Dermis microvascular lymphatic vessel endothelial cell (primary cell): ENCODE results near the gene PDK3. TPM values are rescaled to one million over a fixed set of nuclear protein-coding genes. Genes with fewer than 3 reads are reported as not detected.
A peak's percentile ranks its signal among the peaks of the same experiment; 100 is the strongest.

Experiments
- DNase-seq, 2 donors: peaks; one replicate each; pipeline versions ENCODE4 v3.0.0 to v3.0.0-alpha.2; 2010; ENCODE audit warnings: low read depth in 2 of 2
- total RNA-seq: library from RNA; depleted of rRNA; stranded (reverse); fragments of >200 nt; gene quantifications from 2 replicates; pipeline ENCODE4 v1.2.1, GENCODE V29; 2014

Gene PDK3
- total RNA-seq, 1 donor from 2014 or later, result 3.0 TPM

DNA sequence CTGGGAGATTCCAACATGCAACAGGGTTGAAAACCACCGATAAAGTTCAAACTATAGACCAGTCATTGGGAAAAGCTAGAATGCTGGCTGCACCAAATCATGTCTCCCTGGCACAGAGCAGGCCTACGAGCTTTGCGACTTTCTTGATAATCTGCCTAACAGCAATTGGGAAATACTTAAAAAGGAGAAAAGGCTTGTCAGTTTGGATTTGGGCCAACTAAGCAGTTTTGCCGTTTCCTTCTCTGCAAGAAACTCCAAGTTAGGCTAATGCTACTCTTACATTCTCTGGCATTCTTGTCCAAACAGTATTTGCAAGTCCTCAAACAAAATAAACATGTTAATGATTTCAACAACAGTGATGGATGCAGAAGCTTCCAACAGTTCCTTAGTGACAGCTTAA, 87.9 kb downstream of the PDK3 start:
- DNase-seq, result no peak

DNA sequence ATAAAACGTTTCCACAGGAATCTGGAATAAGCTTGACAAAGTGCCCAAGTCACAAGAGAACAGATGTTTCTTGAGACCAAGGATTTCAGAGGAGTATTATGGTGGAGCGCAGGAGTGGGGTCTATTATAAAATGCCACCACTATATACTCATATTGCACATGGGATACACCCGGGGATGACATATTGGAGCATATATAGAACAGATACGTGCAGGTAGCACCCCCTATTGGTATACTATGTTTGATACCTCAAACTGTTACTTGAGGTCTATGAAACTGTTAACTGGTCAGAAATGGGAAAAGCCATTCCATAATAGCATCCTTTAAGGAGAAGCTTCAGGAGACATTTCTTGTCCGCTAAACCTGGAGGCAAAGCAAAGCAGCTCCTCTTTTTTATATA, 96.0 kb downstream of the PDK3 start:
- peak; percentile 6 to 56 for DNase-seq

DNA sequence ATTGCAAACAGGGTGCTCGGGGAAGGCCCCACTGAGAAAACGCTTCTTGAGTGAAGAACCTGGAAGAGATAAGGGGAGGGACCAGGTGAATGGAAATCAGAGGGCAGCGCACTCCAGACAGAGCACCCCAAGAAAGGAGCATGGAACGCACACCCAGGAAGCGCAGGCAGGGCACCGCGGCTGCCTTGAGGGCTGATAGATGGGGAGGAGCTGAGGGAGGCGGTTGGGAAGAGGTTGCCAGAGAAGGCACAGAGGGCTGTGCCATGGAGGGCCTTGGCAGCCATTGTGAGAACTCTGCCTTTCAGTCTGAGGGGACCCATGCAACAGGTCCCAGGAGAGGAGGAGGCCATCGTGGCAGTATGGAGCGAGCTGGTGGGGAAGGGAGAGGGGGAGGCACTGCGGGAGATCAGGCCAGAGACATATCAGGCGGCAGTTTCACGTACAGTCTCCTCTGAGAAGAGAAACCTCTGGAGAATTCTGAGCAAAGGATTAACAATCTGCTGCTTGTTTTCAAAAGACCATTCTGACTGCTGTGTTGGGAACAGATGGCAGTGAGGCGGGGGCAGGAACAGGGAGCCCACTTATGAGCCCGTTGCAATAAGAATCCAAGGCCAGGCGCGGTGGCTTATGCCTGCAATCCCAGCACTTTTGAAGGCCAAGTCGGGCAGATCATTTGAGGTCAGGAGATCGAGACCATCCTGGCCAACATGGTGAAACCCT, 98.4 kb downstream of the PDK3 start:
- DNase-seq, result no peak

DNA sequence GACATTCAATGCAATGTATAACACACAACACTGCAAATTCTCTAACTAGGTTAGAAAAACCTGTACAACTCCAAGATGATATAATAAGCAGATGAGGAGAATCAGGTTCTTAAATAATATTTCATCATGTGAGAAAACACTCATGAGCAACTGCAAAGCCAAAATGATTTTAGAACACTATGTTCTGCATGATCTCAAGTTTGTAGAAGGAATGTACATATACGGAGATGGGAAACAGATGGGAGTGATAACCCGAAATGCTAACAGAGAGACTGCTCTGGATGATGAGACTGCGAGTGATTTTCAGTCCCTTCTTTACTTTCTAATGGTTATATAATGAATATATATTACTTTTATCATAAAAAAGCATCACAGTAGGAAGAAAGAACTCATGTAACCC, 101.2 kb downstream of the PDK3 start:
- DNase-seq, result no peak

DNA sequence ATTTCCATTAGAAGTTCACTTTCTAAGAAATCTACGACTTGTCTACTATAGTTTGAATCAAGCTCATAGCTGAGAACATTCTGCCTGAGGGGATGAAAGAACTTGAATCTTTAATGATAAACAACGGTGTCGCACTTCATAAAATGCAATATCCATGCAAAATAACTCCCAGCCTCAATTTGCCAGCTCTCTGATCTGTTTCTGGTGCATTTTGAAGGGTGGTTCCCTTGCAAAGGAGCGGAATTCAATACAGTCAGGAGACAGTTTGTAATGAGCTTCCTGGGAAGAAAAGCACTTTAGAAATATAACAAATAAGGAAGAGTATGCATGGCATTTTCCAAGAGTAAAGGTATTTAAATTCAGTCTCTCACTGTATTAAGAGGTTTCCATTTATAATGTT, 102.1 kb downstream of the PDK3 start:
- no peak for DNase-seq

DNA sequence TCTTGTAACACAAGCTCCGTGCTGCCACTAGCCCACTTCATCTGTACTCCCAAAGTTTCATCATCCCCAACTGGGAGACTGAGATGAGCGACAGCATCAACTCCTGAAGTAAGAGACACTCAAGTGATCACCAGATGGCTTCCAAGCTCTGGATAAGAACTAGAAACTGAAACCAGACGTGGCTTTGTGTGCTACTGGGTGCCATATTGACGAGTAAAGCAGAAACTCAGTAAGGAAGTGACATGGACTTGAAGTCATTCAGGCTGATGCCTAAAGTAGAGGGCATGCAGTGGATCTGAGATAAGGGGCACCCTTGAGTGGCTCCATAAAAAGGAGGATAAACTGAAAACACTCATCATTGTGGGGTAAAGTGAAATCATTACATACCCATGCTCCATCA, 109.7 kb downstream of the PDK3 start:
- no peak for DNase-seq

DNA sequence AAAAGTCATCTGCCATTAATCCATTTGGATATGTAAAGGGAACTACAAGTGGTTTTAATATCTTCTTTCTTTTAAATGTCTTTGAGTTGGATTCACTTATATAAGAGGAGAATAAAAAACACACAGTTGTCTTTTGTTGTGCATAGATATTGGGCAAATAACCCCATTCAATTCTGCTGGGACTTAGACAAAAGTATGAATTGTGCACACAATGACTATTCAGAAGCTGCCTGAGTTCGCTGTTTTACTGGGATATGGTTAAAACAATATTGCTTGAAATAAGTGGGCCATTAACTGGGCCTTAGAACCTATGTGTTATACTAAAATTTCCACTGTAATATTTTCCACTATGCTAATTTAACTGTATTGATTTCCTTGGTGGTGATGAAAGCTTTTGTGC, 110.4 kb downstream of the PDK3 start:
- no peak for DNase-seq

DNA sequence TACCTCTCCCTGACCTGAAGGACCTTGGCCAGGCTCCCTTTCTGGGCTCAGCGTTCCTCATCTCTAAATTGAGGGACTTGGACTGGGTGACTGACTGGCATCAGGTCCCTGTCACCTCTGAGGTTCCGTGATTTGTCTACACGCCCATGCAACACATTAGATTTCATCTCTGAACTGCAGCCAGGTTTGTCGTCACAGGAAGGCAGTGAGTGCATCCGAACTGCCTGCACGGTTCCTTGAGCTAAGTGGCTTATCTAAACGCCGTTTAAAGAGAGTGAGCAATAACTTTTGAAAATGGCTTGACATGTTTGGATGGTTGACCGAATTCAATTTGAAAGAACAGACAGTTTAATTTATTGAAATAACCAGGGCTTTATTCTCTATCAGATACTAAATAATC, 112.0 kb downstream of the PDK3 start:
- no peak for DNase-seq

Other genes starting within 250 kb of the PDK3 start
- gene SUPT20HL2, start 151.2 kb upstream of the PDK3 start, total RNA-seq, result not detected in 2 replicates
- gene SUPT20HL1, start 104.6 kb upstream of the PDK3 start, total RNA-seq, result not detected in 2 replicates
- under 0.01 TPM in 1 of 2 replicates, not detected in the other for gene PCYT1B, start 182.1 kb downstream of the PDK3 start, total RNA-seq
- gene POLA1, start 228.6 kb downstream of the PDK3 start, total RNA-seq, result 11.5 and 16.3 TPM in 2 replicates